Measurements from ENCODE around the gene C11orf24. TPM values are rescaled to one million over a fixed set of nuclear protein-coding genes. Genes with fewer than 3 reads are reported as not detected.

Gene C11orf24
- polyA plus RNA-seq, 3 donors: 9.5 to 21.8 (median 12.6) TPM

DNA sequence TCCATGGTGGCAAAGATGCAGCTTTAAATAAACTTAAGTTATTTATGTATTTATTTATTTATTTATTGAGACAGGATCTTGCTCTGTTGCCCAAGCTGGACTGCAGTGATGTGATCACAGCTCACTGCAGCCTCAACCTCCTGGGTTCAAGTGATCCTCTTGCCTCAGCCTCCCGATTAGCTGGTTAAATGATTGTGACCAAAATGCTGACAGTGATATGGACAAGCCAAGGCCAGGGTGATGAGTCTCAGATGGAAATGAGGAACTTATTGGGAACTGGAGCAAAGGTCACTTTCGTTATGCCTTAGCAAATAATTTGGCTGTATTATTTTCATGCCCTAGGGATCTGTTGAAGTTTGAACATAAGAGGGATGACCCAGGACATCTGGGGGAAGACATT is 31.3 kb upstream of the C11orf24 start:
- Histone ChIP-seq H4K20me1 (ENCODE audit: insufficient read depth, low read length) (no peaks in the 10 kb centered on the region), H2AFZ (ENCODE audit: insufficient read depth, low read depth, low read length, poor library complexity, severe bottlenecking) (peak overlapping the region; percentile 6)
- peaks cover 0 to 6% (median 0%) of the 10 kb centered on the region in 7 donors for H3K9me3 Mint-ChIP-seq

DNA sequence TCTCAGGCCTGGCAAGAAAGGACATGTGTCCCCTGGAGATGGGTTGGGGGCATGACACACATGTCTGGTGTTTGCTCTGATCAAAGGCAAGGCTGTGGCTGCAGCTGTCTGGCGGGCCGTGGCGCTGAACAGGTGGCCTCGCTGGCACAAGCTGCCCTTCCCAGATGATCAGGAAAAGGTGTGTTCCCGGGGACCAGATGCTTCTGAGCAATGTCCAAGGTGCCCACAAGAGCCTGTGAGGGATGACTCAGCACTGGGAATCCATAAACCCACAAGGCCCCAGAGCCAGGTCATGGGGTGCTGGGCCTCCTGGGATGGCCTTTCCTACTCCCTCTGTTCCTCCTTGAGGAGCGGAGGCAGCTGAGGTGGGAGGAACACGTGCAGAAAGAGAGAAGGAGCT is 30.9 kb upstream of the C11orf24 start:
- TF ChIP-seq, protein P1, sequence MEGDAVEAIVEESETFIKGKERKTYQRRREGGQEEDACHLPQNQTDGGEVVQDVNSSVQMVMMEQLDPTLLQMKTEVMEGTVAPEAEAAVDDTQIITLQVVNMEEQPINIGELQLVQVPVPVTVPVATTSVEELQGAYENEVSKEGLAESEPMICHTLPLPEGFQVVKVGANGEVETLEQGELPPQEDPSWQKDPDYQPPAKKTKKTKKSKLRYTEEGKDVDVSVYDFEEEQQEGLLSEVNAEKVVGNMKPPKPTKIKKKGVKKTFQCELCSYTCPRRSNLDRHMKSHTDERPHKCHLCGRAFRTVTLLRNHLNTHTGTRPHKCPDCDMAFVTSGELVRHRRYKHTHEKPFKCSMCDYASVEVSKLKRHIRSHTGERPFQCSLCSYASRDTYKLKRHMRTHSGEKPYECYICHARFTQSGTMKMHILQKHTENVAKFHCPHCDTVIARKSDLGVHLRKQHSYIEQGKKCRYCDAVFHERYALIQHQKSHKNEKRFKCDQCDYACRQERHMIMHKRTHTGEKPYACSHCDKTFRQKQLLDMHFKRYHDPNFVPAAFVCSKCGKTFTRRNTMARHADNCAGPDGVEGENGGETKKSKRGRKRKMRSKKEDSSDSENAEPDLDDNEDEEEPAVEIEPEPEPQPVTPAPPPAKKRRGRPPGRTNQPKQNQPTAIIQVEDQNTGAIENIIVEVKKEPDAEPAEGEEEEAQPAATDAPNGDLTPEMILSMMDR (IDR thresholded peaks at IDR 0.05): no peak
- Histone ChIP-seq H3K36me3 (replicated peaks in 1 of 2; ENCODE audit: control insufficient read depth in 1 of 2, insufficient read depth in 2 of 2, low read length in 2 of 2) (no peaks in the 10 kb centered on the region), H3K4me2 (replicated peaks; ENCODE audit: extremely low read depth, low read length, poor library complexity, severe bottlenecking) (no peak overlapping the region), H3K4me3 (replicated peaks in 1 of 3; ENCODE audit: low read depth in 2 of 3, low read length in 3 of 3) (no peak overlapping the region), H3K9me3 (replicated peaks in 1 of 2; ENCODE audit: control insufficient read depth in 1 of 2, insufficient read depth in 1 of 2, low read length in 2 of 2) (no peaks in the 10 kb centered on the region), H3K4me1 (ENCODE audit: control insufficient read depth in 1 of 2, insufficient read depth in 2 of 2, low read length in 2 of 2) (peaks cover 22 to 25% of the 10 kb centered on the region in 2 donors), H2AFZ (ENCODE audit: insufficient read depth, low read depth, low read length, poor library complexity, severe bottlenecking) (peak overlapping the region; percentile 6), H3K27me3 (ENCODE audit: control insufficient read depth in 2 of 2, insufficient read depth in 2 of 2, low read length in 2 of 2) (no peaks in the 10 kb centered on the region), H3K27ac (ENCODE audit: low read depth in 1 of 2, low read length in 2 of 2) (peak overlapping the region; percentile 21 to 61), H3K9ac (ENCODE audit: insufficient read depth, low read length, poor library complexity, severe bottlenecking) (no peak overlapping the region), H4K20me1 (ENCODE audit: insufficient read depth, low read length) (no peaks in the 10 kb centered on the region), H3K79me2 (ENCODE audit: insufficient read depth, low read length) (no peaks in the 10 kb centered on the region)
- intact Hi-C loops (cut with micrococcal nuclease): no loop called here
- H3K9me3 Mint-ChIP-seq: peaks cover 0 to 6% (median 0%) of the 10 kb centered on the region in 7 donors
- H3K4me1 Mint-ChIP-seq: peaks cover 26% of the 10 kb centered on the region
- no peaks in the 10 kb centered on the region for H3K36me3 Mint-ChIP-seq
- H3K4me3 Mint-ChIP-seq: no peak overlapping the region
- peak in 1 of 3 donors; percentile 52 for DNase-seq
- 58% methylated on average over 5 of the region's 7 CpGs for WGBS (ENCODE audit: insufficient coverage)
- peaks cover 3 to 9% (median 5%) of the 10 kb centered on the region in 3 donors for H3K27me3 Mint-ChIP-seq (ENCODE audit: low read depth in 3 of 3)
- peak overlapping the region in 5 of 7 donors; percentile 64 to 71 (median 65) for H3K27ac Mint-ChIP-seq

More for the DNA sequence above, 31.3 kb upstream of the C11orf24 start:
- H3K4me1 ChIP-seq (ENCODE audit: control insufficient read depth in 1 of 2, insufficient read depth in 2 of 2, low read length in 2 of 2): peaks cover 19 to 21% of the 10 kb centered on the region in 2 donors
- WGBS (ENCODE audit: insufficient coverage): 20% methylated on average over 1 of the region's 2 CpGs
- H3K4me2 ChIP-seq (replicated peaks; ENCODE audit: extremely low read depth, low read length, poor library complexity, severe bottlenecking): peak overlapping the region; percentile 30
- Mint-ChIP-seq H3K36me3 (no peaks in the 10 kb centered on the region), H3K27ac (peak overlapping the region in 5 of 7 donors; percentile 64 to 73 (median 65)), H3K27me3 (ENCODE audit: low read depth in 3 of 3) (peaks cover 3 to 9% (median 5%) of the 10 kb centered on the region in 3 donors), H3K4me3 (peak overlapping the region in 1 of 2 donors; percentile 42), H3K4me1 (peaks cover 24% of the 10 kb centered on the region)
- peak overlapping the region; percentile 21 to 61 for H3K27ac ChIP-seq (ENCODE audit: low read depth in 1 of 2, low read length in 2 of 2)
- no peak overlapping the region for H3K4me3 ChIP-seq (replicated peaks in 1 of 3; ENCODE audit: low read depth in 2 of 3, low read length in 3 of 3)
- H3K27me3 ChIP-seq (ENCODE audit: control insufficient read depth in 2 of 2, insufficient read depth in 2 of 2, low read length in 2 of 2): no peaks in the 10 kb centered on the region
- no peak overlapping the region for H3K9ac ChIP-seq (ENCODE audit: insufficient read depth, low read length, poor library complexity, severe bottlenecking)
- no peaks in the 10 kb centered on the region for H3K36me3 ChIP-seq (replicated peaks in 1 of 2; ENCODE audit: control insufficient read depth in 1 of 2, insufficient read depth in 2 of 2, low read length in 2 of 2)
- H3K9me3 ChIP-seq (replicated peaks in 1 of 2; ENCODE audit: control insufficient read depth in 1 of 2, insufficient read depth in 1 of 2, low read length in 2 of 2): no peaks in the 10 kb centered on the region
- TF ChIP-seq, protein P1 (IDR thresholded peaks at IDR 0.05): no peak
- no peaks in the 10 kb centered on the region for H3K79me2 ChIP-seq (ENCODE audit: insufficient read depth, low read length)
- peak; percentile 51 to 76 (median 59) for DNase-seq
- intact Hi-C loops (cut with micrococcal nuclease): no loop called here

Data from CD14-positive monocyte (primary cell).